Measurements from ENCODE around the gene COMP. TPM values are rescaled to one million over a fixed set of nuclear protein-coding genes. Genes with fewer than 3 reads are reported as not detected.

Gene COMP
- total RNA-seq, 1 experiment from 2014 or later = 0.08 TPM

- no peak for DNase-seq (ENCODE audit: low spot score)
Measured at GRCh38 chr19:18804139-18804601, 13.1 kb upstream of the COMP start.

DNA sequence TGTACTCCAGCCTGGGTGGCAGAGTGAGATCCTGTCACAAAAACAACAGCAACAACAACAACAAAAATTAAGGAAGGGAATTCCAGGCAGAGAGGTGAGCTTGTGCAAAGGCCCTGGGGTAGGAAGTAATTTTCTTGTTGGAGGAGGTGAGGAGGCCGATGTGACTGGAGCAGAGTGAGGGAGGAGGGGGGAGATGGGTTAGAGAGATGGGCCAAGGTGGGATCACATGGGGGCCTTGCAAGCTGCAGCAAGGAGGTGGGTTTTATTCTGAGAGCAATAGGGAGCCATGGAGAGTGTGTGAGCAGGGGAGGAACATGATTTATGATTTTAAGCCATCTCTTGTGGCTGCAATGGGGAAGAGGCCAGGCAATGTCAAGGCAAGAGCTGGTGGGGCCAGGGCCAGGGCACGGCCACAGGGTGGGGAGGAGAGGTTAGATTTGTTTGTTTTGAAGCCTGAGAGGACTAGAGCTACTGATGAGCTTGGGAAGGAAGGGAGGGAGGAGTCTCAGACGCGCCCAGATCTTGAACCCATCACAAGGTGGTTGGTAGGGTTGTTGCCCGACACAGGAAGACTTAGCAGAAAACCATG, 12.5 kb upstream of the COMP start:
- no peak for DNase-seq (ENCODE audit: low spot score)

- DNase-seq (ENCODE audit: low spot score) = no peak
Measured at GRCh38 chr19:18802354-18802753, 11.2 kb upstream of the COMP start.

GRCh38 chr19:18800636-18801035, 9.5 kb upstream of the COMP start:
- DNase-seq (ENCODE audit: low spot score) = no peak

DNA sequence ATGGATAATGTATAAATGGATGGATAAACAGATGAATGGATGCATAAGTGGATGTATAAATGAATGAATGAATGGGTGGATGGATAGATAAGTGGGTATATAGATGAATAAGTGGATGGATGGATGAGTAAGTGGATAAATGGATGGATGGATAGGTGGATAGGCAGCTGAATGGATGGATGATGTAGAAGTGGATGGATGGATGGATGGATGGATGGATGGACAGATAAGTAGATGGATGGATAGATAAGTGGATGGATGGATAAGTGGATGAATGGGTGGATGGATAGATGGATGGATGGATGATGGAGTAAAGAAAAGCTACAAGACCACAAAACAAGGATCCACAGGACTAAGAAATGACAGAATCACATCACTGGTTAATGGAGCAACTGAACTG, 9.0 kb upstream of the COMP start:
- no peak for DNase-seq (ENCODE audit: low spot score)

DNA sequence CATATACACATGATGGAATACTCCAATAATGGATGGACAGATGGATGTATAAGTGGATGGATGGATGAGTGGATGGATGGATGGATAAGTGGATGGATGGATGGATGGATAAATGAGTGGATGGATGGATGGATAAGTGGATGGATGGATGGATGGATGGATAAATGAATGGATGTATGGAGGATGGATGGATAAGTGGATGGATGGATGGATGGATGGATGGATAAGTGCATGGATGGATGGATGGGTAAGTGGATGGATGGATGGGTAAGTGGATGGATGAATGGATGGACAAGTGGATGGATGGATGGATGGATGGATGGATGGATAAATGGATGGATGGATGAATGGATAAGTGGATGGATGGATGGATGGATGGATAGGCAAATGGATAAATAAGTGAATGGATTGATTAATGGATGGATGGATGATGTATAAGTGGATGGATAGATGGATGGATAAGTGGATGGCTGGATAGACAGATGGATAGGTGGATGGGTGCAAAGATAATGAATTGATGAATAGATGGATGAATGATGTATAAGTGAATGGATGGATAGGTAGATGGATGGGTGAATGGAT, 8.4 kb upstream of the COMP start:
- DNase-seq (ENCODE audit: low spot score) = no peak

DNA sequence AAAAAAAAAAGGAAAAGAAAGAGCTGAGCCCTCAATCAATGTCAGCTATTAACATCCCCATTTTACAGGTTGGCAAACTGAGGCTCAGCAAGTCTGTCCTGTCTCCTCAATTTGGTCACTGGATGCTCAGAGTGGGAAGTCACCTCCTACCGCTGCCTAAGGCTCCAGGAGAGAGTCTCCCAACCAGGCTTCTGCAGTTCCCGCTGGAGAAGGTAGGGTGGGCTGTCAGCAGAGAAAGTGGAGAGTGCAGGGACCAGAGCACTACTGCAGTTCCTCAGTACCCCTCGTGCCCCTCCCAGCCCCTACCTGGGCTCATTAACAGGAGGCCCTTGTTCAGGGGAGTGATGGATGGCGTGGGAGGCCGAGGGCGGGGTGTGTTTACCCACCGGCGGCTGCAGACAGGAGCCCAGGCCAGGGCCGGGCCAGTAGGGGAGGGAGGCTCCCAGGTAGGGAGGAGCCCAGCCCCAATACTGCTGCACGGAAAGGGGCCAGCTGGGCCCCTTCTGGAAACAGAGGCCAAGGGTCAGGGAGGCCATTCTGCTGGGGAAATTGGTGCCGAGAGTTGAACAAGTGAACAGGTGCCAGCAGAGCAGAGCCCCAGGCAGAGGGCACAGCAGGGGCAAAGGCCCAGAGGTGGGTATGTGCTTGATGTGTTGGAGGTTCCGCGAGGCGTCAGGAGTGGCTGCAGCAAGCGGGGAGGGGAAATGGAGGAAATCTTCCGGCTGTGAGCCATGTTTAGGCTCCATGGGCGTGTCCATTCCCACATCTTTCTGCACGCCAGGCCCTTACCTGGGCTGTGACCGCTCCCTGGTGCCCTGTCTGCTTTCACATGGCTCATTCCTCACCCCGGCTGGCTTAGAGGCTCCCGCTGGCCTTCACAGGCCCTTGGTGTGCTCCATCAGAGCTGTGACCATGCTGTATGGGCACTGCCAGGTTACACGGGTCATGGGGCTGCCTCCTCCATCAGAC, 7.6 kb upstream of the COMP start:
- no peak for DNase-seq (ENCODE audit: low spot score)

GRCh38 chr19:18796239-18796638, 5.1 kb upstream of the COMP start:
- no peak for DNase-seq (ENCODE audit: low spot score)

DNA sequence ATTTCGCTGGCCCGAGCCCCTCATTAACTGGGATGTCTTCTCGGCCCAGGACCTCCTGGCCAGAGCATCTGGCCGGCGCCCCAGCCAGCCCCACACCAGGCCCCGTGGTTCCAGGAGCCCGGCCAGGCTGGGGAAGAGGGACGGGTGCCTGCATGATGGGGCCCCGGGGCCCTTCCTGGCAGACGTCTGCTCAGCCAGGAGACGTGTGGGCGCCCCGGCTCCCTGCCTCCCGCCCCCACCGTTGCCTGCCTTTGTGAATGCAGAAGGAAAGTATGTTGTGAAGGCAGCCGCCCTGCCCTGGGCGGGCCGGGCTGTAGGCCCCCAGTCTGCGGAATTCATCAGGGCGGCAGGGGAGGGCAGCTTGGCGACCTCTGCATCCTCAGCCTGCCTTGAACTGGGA, 4.4 kb upstream of the COMP start:
- DNase-seq (ENCODE audit: low spot score) = no peak

- no peak for DNase-seq (ENCODE audit: low spot score)
Measured at GRCh38 chr19:18794692-18795091, 3.6 kb upstream of the COMP start.

DNA sequence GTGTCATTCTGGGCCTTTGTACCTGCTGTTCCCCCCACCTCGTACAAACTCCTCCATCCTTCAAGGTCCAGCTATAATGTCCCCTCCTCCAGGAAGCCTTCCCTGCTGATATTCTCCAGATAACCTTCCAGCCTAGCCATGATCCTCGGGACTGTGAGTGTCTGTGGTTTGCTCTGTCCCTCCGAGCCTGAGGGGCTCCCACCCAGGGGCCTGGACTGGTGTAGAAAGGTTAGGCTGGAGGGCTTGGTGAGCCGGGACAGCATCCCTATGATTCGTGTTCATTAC, 2.9 kb upstream of the COMP start:
- DNase-seq (ENCODE audit: low spot score) = no peak

- no peak for DNase-seq (ENCODE audit: low spot score)
Measured at GRCh38 chr19:18793144-18794028, 2.3 kb upstream of the COMP start.

- no peak for DNase-seq (ENCODE audit: low spot score)
Measured at GRCh38 chr19:18792661-18793060, 1.6 kb upstream of the COMP start.

DNA sequence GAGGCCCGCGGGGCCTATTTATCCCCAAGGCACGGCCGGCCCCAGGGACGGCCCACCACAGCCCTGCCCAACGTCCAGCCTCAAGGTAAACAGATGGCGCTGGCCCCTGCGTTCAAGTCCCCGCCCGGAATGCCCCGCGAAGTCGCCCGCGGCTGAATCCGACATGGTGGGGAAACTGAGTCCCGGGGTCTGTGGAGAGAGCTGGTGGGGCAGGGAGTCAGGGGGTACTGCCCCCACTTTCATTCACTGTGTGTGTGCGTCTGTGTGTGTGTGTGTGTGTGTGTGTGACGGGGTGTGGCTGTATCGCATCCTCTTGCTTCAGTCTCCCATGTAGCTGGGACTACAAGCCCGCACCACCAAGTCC, 192 bp upstream of the COMP start:
- no peak for DNase-seq (ENCODE audit: low spot score)

GRCh38 chr19:18789883-18790565, 1.1 kb downstream of the COMP start:
- no peak for DNase-seq (ENCODE audit: low spot score)

DNA sequence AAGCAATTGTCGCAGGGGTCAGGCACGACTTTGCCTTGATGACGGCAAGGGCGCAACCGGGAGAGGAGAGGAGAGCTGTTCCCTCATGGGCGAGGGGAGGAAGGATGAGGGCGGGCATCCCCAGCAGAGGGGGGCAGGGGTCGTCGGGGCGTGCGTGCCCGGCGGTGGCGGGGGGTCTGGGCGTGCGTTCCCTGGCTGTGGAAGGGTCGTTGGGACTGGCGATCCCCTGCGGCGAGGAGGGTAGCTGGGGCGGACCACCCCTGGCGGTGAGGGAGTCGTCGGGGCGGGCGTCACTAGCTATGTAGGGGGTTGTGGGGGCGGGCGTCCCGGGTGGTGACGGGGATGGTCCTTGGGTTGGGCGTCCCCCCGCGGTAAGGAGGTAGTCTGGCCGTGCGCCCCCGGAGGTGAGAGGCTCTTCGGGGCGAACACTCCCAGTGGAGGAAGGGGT, 1.7 kb downstream of the COMP start:
- no peak for DNase-seq (ENCODE audit: low spot score)

GRCh38 chr19:18788529-18789421, 2.3 kb downstream of the COMP start:
- DNase-seq (ENCODE audit: low spot score) = no peak

- DNase-seq (ENCODE audit: low spot score) = no peak
Measured at GRCh38 chr19:18785179-18786124, 5.7 kb downstream of the COMP start.

DNA sequence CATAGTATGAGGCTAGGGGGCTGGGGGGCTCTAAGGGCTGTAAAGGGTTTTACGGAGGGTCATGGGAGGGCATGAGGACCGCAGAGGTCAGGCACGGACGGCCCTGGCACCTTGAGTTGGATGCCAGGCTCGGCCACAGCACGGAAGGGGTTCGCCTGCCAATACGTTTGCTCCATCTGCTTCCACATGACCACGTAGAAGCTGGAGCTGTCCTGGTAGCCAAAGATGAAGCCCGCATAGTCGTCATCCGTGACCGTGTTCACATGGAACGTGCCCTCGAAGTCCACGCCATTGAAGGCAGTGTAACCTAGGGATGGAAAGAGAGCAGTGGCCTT, 6.4 kb downstream of the COMP start:
- no peak for DNase-seq (ENCODE audit: low spot score)

All from H4 (cell line).